CD4-positive, alpha-beta T cell (primary cell): Measurements from ENCODE around the gene NELFB. TPM values are rescaled to one million over a fixed set of nuclear protein-coding genes. Genes with fewer than 3 reads are reported as not detected.

Experiments
- ATAC-seq: fragments of 200-7000 bp; cut with Tn5 transposase; one replicate; pipeline ENCODE4 v1.10.0; 2022; ENCODE audit warnings: mild to moderate bottlenecking; ENCODE audit not compliant: poor library complexity
- CTCF ChIA-PET: fragments of 350-600 bp; sonication (Branson Sonifier 250); formaldehyde crosslinking; loops from one replicate; lab custom pipeline; 2021; ENCODE audit warnings: antibody characterized with exemption, inconsistent platforms; lab: Charles Lee
- POLR2A ChIA-PET: fragments of 350-600 bp; sonication (Branson Sonifier 250); formaldehyde crosslinking; loops from one replicate; lab custom pipeline; 2021; ENCODE audit warnings: antibody characterized with exemption, inconsistent platforms; lab: Charles Lee
- DNase-seq, 14 experiments: peaks; one replicate each; pipeline ENCODE4 v3.0.0-alpha.2; 2013 to 2020; ENCODE audit warnings: mixed read lengths in 2 of 14
- H3K27ac ChIP-seq, 2 donors: one replicate each; pipeline versions ENCODE4 v1.5.1 to v1.7.0; 2013; ENCODE audit warnings: low read length in 2 of 2, low read depth in 1 of 2, mild to moderate bottlenecking in 1 of 2
- H3K27me3 ChIP-seq, 2 experiments: 1 replicate in 1 of 2; 2 replicates in 1 of 2; pipeline versions ENCODE4 v1.6.1 to v1.7.0; 2013; ENCODE audit warnings: low read length in 2 of 2, control low read depth in 1 of 2, mild to moderate bottlenecking in 1 of 2, moderate library complexity in 1 of 2; ENCODE audit not compliant: insufficient read depth in 2 of 2, control insufficient read depth in 1 of 2
- H3K36me3 ChIP-seq: one replicate; pipeline ENCODE4 v1.6.1; 2013; ENCODE audit warnings: low read length, control low read depth; ENCODE audit not compliant: insufficient read depth
- H3K4me1 ChIP-seq: one replicate; pipeline ENCODE4 v1.6.1; 2013; ENCODE audit warnings: low read length, control low read depth; ENCODE audit not compliant: insufficient read depth
- H3K4me3 ChIP-seq: one replicate; pipeline ENCODE4 v1.5.1; 2013; ENCODE audit warnings: mild to moderate bottlenecking, low read length, moderate library complexity
- H3K9me3 ChIP-seq, 2 experiments: 1 replicate in 1 of 2; 2 replicates in 1 of 2; pipeline versions ENCODE4 v1.6.1 to v1.7.0; 2013; ENCODE audit warnings: low read length in 2 of 2, mild to moderate bottlenecking in 2 of 2, control low read depth in 1 of 2, moderate library complexity in 1 of 2; ENCODE audit not compliant: control insufficient read depth in 1 of 2, insufficient read depth in 1 of 2
- H3K27ac Mint-ChIP-seq: one replicate; pipeline ENCODE4 v1.8.0; 2020; ENCODE audit warnings: mixed read lengths
- H3K27me3 Mint-ChIP-seq: one replicate; pipeline ENCODE4 v1.8.0; 2021; ENCODE audit warnings: mixed read lengths
- H3K36me3 Mint-ChIP-seq: one replicate; pipeline ENCODE4 v1.8.0; 2021; ENCODE audit warnings: low read depth, mixed read lengths
- H3K4me1 Mint-ChIP-seq: one replicate; pipeline ENCODE4 v1.8.0; 2021; ENCODE audit warnings: low read depth, mixed read lengths
- H3K4me3 Mint-ChIP-seq: one replicate; pipeline ENCODE4 v1.8.0; 2020; ENCODE audit warnings: mild to moderate bottlenecking, mixed read lengths
- H3K9me3 Mint-ChIP-seq: one replicate; pipeline ENCODE4 v1.8.0; 2020; ENCODE audit warnings: mixed read lengths
- CTCF ChIP-seq: fragments of 200-600 bp; IDR thresholded peaks from one replicate; pipeline ENCODE4 v1.8.0; 2022; ENCODE audit warnings: antibody characterized with exemption, mild to moderate bottlenecking
- intact Hi-C, 2 experiments: fragments of 100-400 bp; cut with DNase I in 1 of 2; cut with micrococcal nuclease in 1 of 2; formaldehyde crosslinking; loops; one replicate each; pipeline versions ENCODE4 v1.15.1 to v1.9.0; 2023 to 2025; cut with DNase I, micrococcal nuclease
- total RNA-seq, 174 experiments: library from RNA in 2 of 174; stranded (reverse) in 2 of 174; gene quantifications; one replicate each; pipeline ENCODE4 v1.2.3 and lab custom pipeline; 2021 to 2026

Gene NELFB
- total RNA-seq, 2 experiments from 2014 or later, result 20.7 to 21.2 TPM

- H3K4me1 ChIP-seq, result peaks cover 8% of the 10 kb centered on the region
- DNase-seq (no peak), ATAC-seq (no peak)
- ChIA-PET CTCF (interaction anchor here (1.5 kb wide), 1 partner anchor 108 kb away, joined by 3 read pairs; no protein-coding TSS in a partner anchor), POLR2A (no interaction called here)
- H3K36me3 ChIP-seq, result no peaks in the 10 kb centered on the region
- Mint-ChIP-seq H3K36me3 (no peaks in the 10 kb centered on the region), H3K27me3 (peaks cover 9% of the 10 kb centered on the region), H3K27ac (no peak overlapping the region), H3K4me1 (peaks cover 5% of the 10 kb centered on the region), H3K4me3 (no peak overlapping the region), H3K9me3 (no peaks in the 10 kb centered on the region)
- peaks cover 3 to 16% of the 10 kb centered on the region in 2 experiments for H3K27me3 ChIP-seq
- intact Hi-C loops, result loop anchor here in 1 of 2 experiments (5.0 kb wide), 1 partner anchor 183 kb away; the partner anchor contains the start of gene NPDC1
- no peak overlapping the region for H3K27ac ChIP-seq
- no peak overlapping the region for H3K4me3 ChIP-seq
- H3K9me3 ChIP-seq, result peaks cover 0 to 10% of the 10 kb centered on the region in 2 experiments
- TF ChIP-seq CTCF, result no peak
Observed at GRCh38 chr9:137229903-137230704, 25.0 kb upstream of the NELFB start.

- Mint-ChIP-seq H3K9me3 (no peaks in the 10 kb centered on the region), H3K27ac (no peak within 1 kb of the TSS), H3K36me3 (no peaks in the 10 kb centered on the region), H3K27me3 (peaks cover 11% of the 10 kb centered on the region), H3K4me1 (peaks cover 5% of the 10 kb centered on the region), H3K4me3 (no peak within 1 kb of the TSS)
- POLR2A ChIA-PET, result no interaction called here
- Histone ChIP-seq H3K9me3 (peaks cover 0 to 10% of the 10 kb centered on the region in 2 experiments), H3K4me1 (peaks cover 9% of the 10 kb centered on the region), H3K4me3 (no peak within 1 kb of the TSS), H3K27me3 (peaks cover 3 to 16% of the 10 kb centered on the region in 2 experiments), H3K36me3 (no peaks in the 10 kb centered on the region), H3K27ac (no peak within 1 kb of the TSS)
- intact Hi-C loops, result no loop called here
- ATAC-seq, result no peak
- TF ChIP-seq CTCF, result no peak
- DNase-seq, result no peak
- CTCF ChIA-PET, result no interaction called here
Observed at GRCh38 chr9:137230705-137231371, 24.3 kb upstream of the NELFB start, which contains the start of gene SLC34A3. Gene SLC34A3 (plus strand): TSS chr9:137230901. CDS start chr9:137231703, 802 bp downstream.

GRCh38 chr9:137231372-137232039 is 23.6 kb upstream of the NELFB start:
- Mint-ChIP-seq H3K27me3 (peaks cover 11% of the 10 kb centered on the region), H3K4me1 (peaks cover 5% of the 10 kb centered on the region), H3K27ac (no peak overlapping the region), H3K4me3 (no peak overlapping the region), H3K9me3 (no peaks in the 10 kb centered on the region), H3K36me3 (no peaks in the 10 kb centered on the region)
- Histone ChIP-seq H3K36me3 (no peaks in the 10 kb centered on the region), H3K27me3 (peaks cover 3 to 16% of the 10 kb centered on the region in 2 experiments), H3K4me3 (no peak overlapping the region), H3K27ac (no peak overlapping the region), H3K9me3 (peaks cover 0 to 10% of the 10 kb centered on the region in 2 experiments), H3K4me1 (peaks cover 16% of the 10 kb centered on the region)
- TF ChIP-seq CTCF, result no peak
- POLR2A ChIA-PET, result no interaction called here
- ATAC-seq (no peak), DNase-seq (no peak)
- intact Hi-C loops, result no loop called here
- CTCF ChIA-PET, result no interaction called here
